WTC11 (cell line): ENCODE measurements around the gene GALNT15. TPM values are rescaled to one million over a fixed set of nuclear protein-coding genes. Genes with fewer than 3 reads are reported as not detected.

Source experiments
- ATAC-seq: fragments of 200-7000 bp; cut with Tn5 transposase; 2 replicates; pipeline ENCODE4 v1.10.0; 2021; ENCODE audit warnings: mild to moderate bottlenecking, moderate library complexity
- CTCF ChIA-PET: fragments of 300-600 bp; sonication (Branson Sonifier 250); formaldehyde crosslinking; loops from one replicate; lab custom pipeline; 2021; ENCODE audit warnings: antibody characterized with exemption; lab: Charles Lee
- POLR2A ChIA-PET: fragments of 350-600 bp; sonication (Branson Sonifier 250); formaldehyde crosslinking; loops from one replicate; lab custom pipeline; 2021; ENCODE audit warnings: antibody characterized with exemption; lab: Charles Lee
- DNase-seq: peaks from one replicate; pipeline ENCODE4 v3.0.0; 2021; ENCODE audit warnings: low spot score
- H3K27ac Mint-ChIP-seq: 2 replicates; pipeline ENCODE4 v1.8.0; 2021; ENCODE audit warnings: mixed read lengths
- H3K27me3 Mint-ChIP-seq: 2 replicates; pipeline ENCODE4 v1.8.0; 2021; ENCODE audit warnings: low read depth, mild to moderate bottlenecking, moderate library complexity, mixed read lengths
- H3K36me3 Mint-ChIP-seq: 2 replicates; pipeline ENCODE4 v1.8.0; 2021; ENCODE audit warnings: mixed read lengths
- H3K4me1 Mint-ChIP-seq: 2 replicates; pipeline ENCODE4 v1.8.0; 2022; ENCODE audit warnings: mixed read lengths
- H3K4me3 Mint-ChIP-seq: 2 replicates; pipeline ENCODE4 v1.8.0; 2021; ENCODE audit warnings: mild to moderate bottlenecking, moderate library complexity, mixed read lengths
- H3K9me3 Mint-ChIP-seq: 2 replicates; pipeline ENCODE4 v1.8.0; 2021; ENCODE audit warnings: mixed read lengths
- FOXJ3 ChIP-seq: sonication (generic); formaldehyde crosslinking; IDR thresholded peaks from 2 replicates; pipeline ENCODE4 v1.9.0; 2021; ENCODE audit warnings: missing genetic modification reagents, mild to moderate bottlenecking, borderline replicate concordance
- GRHL2 ChIP-seq: fragments of 250-450 bp; sonication (Bioruptor Pico); IDR thresholded peaks from 2 replicates; pipeline ENCODE4 v1.8.0; 2022; ENCODE audit warnings: mild to moderate bottlenecking, moderate library complexity; ENCODE audit not compliant: insufficient replicate concordance, severe bottlenecking
- HMGA2 ChIP-seq: fragments of 250-450 bp; sonication (Bioruptor Pico); IDR thresholded peaks from 2 replicates; pipeline ENCODE4 v1.4.0; 2021; ENCODE audit warnings: mild to moderate bottlenecking, moderate library complexity
- JUN ChIP-seq: sonication (generic); formaldehyde crosslinking; IDR thresholded peaks from 2 replicates; pipeline ENCODE4 v1.8.0; 2023; ENCODE audit warnings: mild to moderate bottlenecking, missing genetic modification reagents
- RELA ChIP-seq: sonication (generic); formaldehyde crosslinking; IDR thresholded peaks from 2 replicates; pipeline ENCODE4 v1.8.1; 2022; ENCODE audit warnings: missing genetic modification reagents, mild to moderate bottlenecking, borderline replicate concordance
- SP1 ChIP-seq: sonication (generic); formaldehyde crosslinking; conservative IDR thresholded peaks from 2 replicates; pipeline ENCODE4 v1.8.1; 2022; ENCODE audit warnings: missing genetic modification reagents
- TP53 ChIP-seq: sonication (generic); formaldehyde crosslinking; IDR thresholded peaks from 2 replicates; pipeline ENCODE4 v1.8.1; 2023; ENCODE audit warnings: mild to moderate bottlenecking, missing genetic modification reagents
- total RNA-seq: library from RNA; stranded (reverse); gene quantifications from 3 replicates; pipeline ENCODE4 v1.2.3, GENCODE V29; 2021
- TF ChIP-seq, protein P1 (sequence below): sonication (generic); formaldehyde crosslinking; IDR thresholded peaks from 2 replicates; pipeline ENCODE4 v1.8.0; 2023; ENCODE audit warnings: missing genetic modification reagents, mild to moderate bottlenecking, borderline replicate concordance
- TF ChIP-seq, protein P2 (sequence below): sonication (generic); formaldehyde crosslinking; IDR thresholded peaks from 2 replicates; pipeline ENCODE4 v1.8.0; 2022; ENCODE audit warnings: mild to moderate bottlenecking, missing genetic modification reagents
- TF ChIP-seq, protein P3 (sequence below): sonication (generic); formaldehyde crosslinking; conservative IDR thresholded peaks from 2 replicates; pipeline ENCODE4 v1.8.1; 2023; ENCODE audit warnings: mild to moderate bottlenecking, low read depth, missing genetic modification reagents, moderate library complexity
- TF ChIP-seq, protein P4 (sequence below): sonication (generic); formaldehyde crosslinking; IDR thresholded peaks from 2 replicates; pipeline ENCODE4 v1.8.1; 2022; ENCODE audit warnings: low read depth, mild to moderate bottlenecking, moderate library complexity, missing genetic modification reagents, borderline replicate concordance
- TF ChIP-seq, protein P5 (sequence below): fragments of 250-450 bp; sonication (Bioruptor Pico); IDR thresholded peaks from 2 replicates; pipeline ENCODE4 v1.9.0; 2021; ENCODE audit warnings: moderate library complexity, mild to moderate bottlenecking, inconsistent platforms, borderline replicate concordance
- TF ChIP-seq, protein P6 (sequence below): fragments of 250-450 bp; sonication (Bioruptor Pico); IDR thresholded peaks from 2 replicates; pipeline ENCODE4 v1.9.0; 2021; ENCODE audit warnings: mild to moderate bottlenecking
- TF ChIP-seq, protein P7 (sequence below): fragments of 250-450 bp; sonication (Bioruptor Pico); IDR thresholded peaks from 2 replicates; pipeline ENCODE4 v2.1.2; 2022; ENCODE audit warnings: mild to moderate bottlenecking, moderate library complexity

GALNT15 gene
- total RNA-seq, 1 experiment from 2014 or later: 0.15 TPM

DNA sequence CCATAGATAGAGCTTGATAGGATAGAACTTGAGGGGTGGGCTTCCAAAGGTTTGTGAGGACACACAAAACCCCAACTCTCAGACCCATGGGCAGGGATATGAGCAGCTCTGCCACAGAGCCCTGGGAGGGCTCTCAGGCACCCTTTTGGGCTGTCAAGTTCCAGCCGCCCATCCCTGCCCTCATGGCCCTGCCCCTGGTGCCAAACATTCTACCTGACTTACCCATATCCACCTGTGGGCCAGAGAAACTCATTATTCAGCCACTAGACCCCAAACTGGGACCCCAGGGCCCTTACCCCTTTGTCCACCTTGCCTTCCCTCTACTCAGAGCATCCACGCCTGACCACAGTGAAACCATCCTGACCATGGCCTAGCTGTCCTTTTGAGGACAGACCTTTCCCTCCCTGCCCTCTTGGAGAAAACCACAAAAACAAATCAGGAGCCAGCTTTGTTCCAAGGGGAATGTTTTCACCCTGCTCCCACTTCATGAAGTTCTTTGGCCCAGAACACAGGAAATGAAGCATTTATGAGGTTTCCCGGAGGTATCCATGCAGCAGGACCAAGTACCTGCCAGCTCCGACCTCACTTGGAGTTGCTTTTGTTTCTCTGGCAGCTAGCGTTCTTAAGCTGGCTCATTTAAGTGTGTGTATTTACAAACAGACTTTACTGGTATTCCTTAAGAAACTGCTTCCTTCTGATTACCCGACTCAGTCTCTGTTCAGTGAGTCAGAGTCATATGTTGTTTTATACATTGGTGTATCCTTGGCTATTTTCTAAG is 34.2 kb upstream of the GALNT15 start:
- ChIA-PET CTCF (interaction anchor here (1.2 kb wide), 1 partner anchor 10 kb away, joined by 4 read pairs; no protein-coding TSS in a partner anchor), POLR2A (interaction anchor here (0.7 kb wide), 1 partner anchor 41 kb away, joined by 7 read pairs; no protein-coding TSS in a partner anchor)
- ATAC-seq (no peak), DNase-seq (no peak)
- Mint-ChIP-seq H3K4me3 (no peak overlapping the region), H3K27ac (no peak overlapping the region), H3K4me1 (no peaks in the 10 kb centered on the region), H3K36me3 (peaks cover 16% of the 10 kb centered on the region), H3K27me3 (peaks cover 35% of the 10 kb centered on the region), H3K9me3 (peaks cover 49% of the 10 kb centered on the region)
- TF ChIP-seq RELA (CRISPR knock-in tag) (no peak), JUN (CRISPR knock-in tag) (no peak), FOXJ3 (no peak)
- TF ChIP-seq, protein P1, sequence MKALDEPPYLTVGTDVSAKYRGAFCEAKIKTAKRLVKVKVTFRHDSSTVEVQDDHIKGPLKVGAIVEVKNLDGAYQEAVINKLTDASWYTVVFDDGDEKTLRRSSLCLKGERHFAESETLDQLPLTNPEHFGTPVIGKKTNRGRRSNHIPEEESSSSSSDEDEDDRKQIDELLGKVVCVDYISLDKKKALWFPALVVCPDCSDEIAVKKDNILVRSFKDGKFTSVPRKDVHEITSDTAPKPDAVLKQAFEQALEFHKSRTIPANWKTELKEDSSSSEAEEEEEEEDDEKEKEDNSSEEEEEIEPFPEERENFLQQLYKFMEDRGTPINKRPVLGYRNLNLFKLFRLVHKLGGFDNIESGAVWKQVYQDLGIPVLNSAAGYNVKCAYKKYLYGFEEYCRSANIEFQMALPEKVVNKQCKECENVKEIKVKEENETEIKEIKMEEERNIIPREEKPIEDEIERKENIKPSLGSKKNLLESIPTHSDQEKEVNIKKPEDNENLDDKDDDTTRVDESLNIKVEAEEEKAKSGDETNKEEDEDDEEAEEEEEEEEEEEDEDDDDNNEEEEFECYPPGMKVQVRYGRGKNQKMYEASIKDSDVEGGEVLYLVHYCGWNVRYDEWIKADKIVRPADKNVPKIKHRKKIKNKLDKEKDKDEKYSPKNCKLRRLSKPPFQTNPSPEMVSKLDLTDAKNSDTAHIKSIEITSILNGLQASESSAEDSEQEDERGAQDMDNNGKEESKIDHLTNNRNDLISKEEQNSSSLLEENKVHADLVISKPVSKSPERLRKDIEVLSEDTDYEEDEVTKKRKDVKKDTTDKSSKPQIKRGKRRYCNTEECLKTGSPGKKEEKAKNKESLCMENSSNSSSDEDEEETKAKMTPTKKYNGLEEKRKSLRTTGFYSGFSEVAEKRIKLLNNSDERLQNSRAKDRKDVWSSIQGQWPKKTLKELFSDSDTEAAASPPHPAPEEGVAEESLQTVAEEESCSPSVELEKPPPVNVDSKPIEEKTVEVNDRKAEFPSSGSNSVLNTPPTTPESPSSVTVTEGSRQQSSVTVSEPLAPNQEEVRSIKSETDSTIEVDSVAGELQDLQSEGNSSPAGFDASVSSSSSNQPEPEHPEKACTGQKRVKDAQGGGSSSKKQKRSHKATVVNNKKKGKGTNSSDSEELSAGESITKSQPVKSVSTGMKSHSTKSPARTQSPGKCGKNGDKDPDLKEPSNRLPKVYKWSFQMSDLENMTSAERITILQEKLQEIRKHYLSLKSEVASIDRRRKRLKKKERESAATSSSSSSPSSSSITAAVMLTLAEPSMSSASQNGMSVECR (CRISPR knock-in tag): no peak
- TF ChIP-seq, protein P2, sequence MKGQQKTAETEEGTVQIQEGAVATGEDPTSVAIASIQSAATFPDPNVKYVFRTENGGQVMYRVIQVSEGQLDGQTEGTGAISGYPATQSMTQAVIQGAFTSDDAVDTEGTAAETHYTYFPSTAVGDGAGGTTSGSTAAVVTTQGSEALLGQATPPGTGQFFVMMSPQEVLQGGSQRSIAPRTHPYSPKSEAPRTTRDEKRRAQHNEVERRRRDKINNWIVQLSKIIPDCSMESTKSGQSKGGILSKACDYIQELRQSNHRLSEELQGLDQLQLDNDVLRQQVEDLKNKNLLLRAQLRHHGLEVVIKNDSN: no peak
- TF ChIP-seq, protein P3, sequence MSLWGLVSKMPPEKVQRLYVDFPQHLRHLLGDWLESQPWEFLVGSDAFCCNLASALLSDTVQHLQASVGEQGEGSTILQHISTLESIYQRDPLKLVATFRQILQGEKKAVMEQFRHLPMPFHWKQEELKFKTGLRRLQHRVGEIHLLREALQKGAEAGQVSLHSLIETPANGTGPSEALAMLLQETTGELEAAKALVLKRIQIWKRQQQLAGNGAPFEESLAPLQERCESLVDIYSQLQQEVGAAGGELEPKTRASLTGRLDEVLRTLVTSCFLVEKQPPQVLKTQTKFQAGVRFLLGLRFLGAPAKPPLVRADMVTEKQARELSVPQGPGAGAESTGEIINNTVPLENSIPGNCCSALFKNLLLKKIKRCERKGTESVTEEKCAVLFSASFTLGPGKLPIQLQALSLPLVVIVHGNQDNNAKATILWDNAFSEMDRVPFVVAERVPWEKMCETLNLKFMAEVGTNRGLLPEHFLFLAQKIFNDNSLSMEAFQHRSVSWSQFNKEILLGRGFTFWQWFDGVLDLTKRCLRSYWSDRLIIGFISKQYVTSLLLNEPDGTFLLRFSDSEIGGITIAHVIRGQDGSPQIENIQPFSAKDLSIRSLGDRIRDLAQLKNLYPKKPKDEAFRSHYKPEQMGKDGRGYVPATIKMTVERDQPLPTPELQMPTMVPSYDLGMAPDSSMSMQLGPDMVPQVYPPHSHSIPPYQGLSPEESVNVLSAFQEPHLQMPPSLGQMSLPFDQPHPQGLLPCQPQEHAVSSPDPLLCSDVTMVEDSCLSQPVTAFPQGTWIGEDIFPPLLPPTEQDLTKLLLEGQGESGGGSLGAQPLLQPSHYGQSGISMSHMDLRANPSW (CRISPR knock-in tag): no peak
- TF ChIP-seq, protein P4, sequence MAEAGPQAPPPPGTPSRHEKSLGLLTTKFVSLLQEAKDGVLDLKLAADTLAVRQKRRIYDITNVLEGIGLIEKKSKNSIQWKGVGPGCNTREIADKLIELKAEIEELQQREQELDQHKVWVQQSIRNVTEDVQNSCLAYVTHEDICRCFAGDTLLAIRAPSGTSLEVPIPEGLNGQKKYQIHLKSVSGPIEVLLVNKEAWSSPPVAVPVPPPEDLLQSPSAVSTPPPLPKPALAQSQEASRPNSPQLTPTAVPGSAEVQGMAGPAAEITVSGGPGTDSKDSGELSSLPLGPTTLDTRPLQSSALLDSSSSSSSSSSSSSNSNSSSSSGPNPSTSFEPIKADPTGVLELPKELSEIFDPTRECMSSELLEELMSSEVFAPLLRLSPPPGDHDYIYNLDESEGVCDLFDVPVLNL: no peak

DNA sequence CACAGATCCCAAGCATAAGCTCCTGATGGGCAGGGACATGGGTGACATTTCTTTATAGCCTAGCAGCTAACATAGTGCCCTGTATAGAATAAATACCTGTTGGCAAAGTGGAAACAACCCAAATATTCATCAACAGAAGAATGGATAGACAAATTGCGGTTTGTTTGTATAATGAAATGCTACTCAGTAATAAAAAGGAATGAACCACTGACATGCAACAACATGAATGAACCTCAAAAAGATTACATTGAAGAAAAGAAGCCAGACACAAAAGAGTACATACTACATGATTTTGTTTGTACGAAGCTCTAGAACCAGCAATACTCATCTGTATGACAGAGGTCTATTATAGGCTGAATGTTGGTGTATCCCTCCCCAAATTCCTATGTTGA is 33.6 kb upstream of the GALNT15 start:
- Mint-ChIP-seq H3K4me3 (no peak overlapping the region), H3K27me3 (peaks cover 41% of the 10 kb centered on the region), H3K36me3 (peaks cover 16% of the 10 kb centered on the region), H3K9me3 (peaks cover 51% of the 10 kb centered on the region), H3K27ac (no peak overlapping the region), H3K4me1 (no peaks in the 10 kb centered on the region)
- POLR2A ChIA-PET: no interaction called here
- DNase-seq (no peak), ATAC-seq (no peak)
- CTCF ChIA-PET: interaction anchor here (0.5 to 1.2 kb wide), 6 partner anchors 11 to 525 kb away, joined by 3 to 8 read pairs (median 4); no protein-coding TSS in a partner anchor
- TF ChIP-seq GRHL2 (CRISPR knock-in tag) (no peak), TP53 (CRISPR knock-in tag) (no peak), SP1 (CRISPR knock-in tag) (no peak), HMGA2 (no peak), RELA (CRISPR knock-in tag) (no peak)
- TF ChIP-seq, protein P5, sequence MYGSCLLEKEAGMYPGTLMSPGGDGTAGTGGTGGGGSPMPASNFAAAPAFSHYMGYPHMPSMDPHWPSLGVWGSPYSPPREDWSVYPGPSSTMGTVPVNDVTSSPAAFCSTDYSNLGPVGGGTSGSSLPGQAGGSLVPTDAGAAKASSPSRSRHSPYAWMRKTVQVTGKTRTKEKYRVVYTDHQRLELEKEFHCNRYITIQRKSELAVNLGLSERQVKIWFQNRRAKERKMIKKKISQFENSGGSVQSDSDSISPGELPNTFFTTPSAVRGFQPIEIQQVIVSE (CRISPR knock-in tag): no peak
- TF ChIP-seq, protein P6, sequence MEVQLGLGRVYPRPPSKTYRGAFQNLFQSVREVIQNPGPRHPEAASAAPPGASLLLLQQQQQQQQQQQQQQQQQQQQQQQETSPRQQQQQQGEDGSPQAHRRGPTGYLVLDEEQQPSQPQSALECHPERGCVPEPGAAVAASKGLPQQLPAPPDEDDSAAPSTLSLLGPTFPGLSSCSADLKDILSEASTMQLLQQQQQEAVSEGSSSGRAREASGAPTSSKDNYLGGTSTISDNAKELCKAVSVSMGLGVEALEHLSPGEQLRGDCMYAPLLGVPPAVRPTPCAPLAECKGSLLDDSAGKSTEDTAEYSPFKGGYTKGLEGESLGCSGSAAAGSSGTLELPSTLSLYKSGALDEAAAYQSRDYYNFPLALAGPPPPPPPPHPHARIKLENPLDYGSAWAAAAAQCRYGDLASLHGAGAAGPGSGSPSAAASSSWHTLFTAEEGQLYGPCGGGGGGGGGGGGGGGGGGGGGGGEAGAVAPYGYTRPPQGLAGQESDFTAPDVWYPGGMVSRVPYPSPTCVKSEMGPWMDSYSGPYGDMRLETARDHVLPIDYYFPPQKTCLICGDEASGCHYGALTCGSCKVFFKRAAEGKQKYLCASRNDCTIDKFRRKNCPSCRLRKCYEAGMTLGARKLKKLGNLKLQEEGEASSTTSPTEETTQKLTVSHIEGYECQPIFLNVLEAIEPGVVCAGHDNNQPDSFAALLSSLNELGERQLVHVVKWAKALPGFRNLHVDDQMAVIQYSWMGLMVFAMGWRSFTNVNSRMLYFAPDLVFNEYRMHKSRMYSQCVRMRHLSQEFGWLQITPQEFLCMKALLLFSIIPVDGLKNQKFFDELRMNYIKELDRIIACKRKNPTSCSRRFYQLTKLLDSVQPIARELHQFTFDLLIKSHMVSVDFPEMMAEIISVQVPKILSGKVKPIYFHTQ: no peak
- TF ChIP-seq, protein P7, sequence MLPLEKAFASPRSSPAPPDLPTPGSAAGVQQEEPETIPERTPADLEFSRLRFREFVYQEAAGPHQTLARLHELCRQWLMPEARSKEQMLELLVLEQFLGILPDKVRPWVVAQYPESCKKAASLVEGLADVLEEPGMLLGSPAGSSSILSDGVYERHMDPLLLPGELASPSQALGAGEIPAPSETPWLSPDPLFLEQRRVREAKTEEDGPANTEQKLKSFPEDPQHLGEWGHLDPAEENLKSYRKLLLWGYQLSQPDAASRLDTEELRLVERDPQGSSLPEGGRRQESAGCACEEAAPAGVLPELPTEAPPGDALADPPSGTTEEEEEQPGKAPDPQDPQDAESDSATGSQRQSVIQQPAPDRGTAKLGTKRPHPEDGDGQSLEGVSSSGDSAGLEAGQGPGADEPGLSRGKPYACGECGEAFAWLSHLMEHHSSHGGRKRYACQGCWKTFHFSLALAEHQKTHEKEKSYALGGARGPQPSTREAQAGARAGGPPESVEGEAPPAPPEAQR (CRISPR knock-in tag): no peak
